Measurements from ENCODE around the gene ADA. TPM values are rescaled to one million over a fixed set of nuclear protein-coding genes. Genes with fewer than 3 reads are reported as not detected.

Gene ADA
- total RNA-seq, 1 donor from 2014 or later: 5.8 TPM

GRCh38 chr20:44635877-44636276, 15.6 kb downstream of the ADA start:
- Histone ChIP-seq H3K9me3 (no peaks in the 10 kb centered on the region), H3K27me3 (no peaks in the 10 kb centered on the region), H3K27ac (no peak overlapping the region), H3K4me1 (no peaks in the 10 kb centered on the region), H3K36me3 (no peaks in the 10 kb centered on the region), H3K4me3 (no peak overlapping the region)
- ATAC-seq (no peak), DNase-seq (no peak)
- no peak for TF ChIP-seq CTCF (IDR thresholded peaks at IDR 0.05)
- intact Hi-C loops (cut with DNase I): no loop called here

GRCh38 chr20:44633872-44634600, 17.5 kb downstream of the ADA start:
- no peak overlapping the region for H3K27ac ChIP-seq
- TF ChIP-seq CTCF (IDR thresholded peaks at IDR 0.05): no peak
- H3K36me3 ChIP-seq: no peaks in the 10 kb centered on the region
- no peaks in the 10 kb centered on the region for H3K4me1 ChIP-seq
- intact Hi-C loops (cut with DNase I): no loop called here
- DNase-seq (no peak), ATAC-seq (no peak)
- no peak overlapping the region for H3K4me3 ChIP-seq
- H3K27me3 ChIP-seq: no peaks in the 10 kb centered on the region
- H3K9me3 ChIP-seq: no peaks in the 10 kb centered on the region

GRCh38 chr20:44633187-44633810, 18.2 kb downstream of the ADA start:
- Histone ChIP-seq H3K27me3 (no peaks in the 10 kb centered on the region), H3K4me1 (no peaks in the 10 kb centered on the region), H3K36me3 (no peaks in the 10 kb centered on the region), H3K27ac (no peak overlapping the region), H3K4me3 (no peak overlapping the region), H3K9me3 (no peaks in the 10 kb centered on the region)
- DNase-seq (no peak), ATAC-seq (no peak)
- intact Hi-C loops (cut with DNase I): no loop called here
- TF ChIP-seq CTCF (IDR thresholded peaks at IDR 0.05): no peak

GRCh38 chr20:44632103-44632752, 19.3 kb downstream of the ADA start:
- no peaks in the 10 kb centered on the region for H3K27me3 ChIP-seq
- no peaks in the 10 kb centered on the region for H3K4me1 ChIP-seq
- H3K27ac ChIP-seq: no peak overlapping the region
- H3K9me3 ChIP-seq: no peaks in the 10 kb centered on the region
- DNase-seq (no peak), ATAC-seq (no peak)
- TF ChIP-seq CTCF (IDR thresholded peaks at IDR 0.05): no peak
- H3K4me3 ChIP-seq: no peak overlapping the region
- no peaks in the 10 kb centered on the region for H3K36me3 ChIP-seq
- intact Hi-C loops (cut with DNase I): no loop called here

- ATAC-seq: no peak
- no peak overlapping the region for H3K4me3 ChIP-seq
- intact Hi-C loops (cut with DNase I): no loop called here
- H3K27me3 ChIP-seq: no peaks in the 10 kb centered on the region
- H3K27ac ChIP-seq: no peak overlapping the region
- DNase-seq: no peak
- no peak for TF ChIP-seq CTCF (IDR thresholded peaks at IDR 0.05)
- H3K36me3 ChIP-seq: no peaks in the 10 kb centered on the region
- no peaks in the 10 kb centered on the region for H3K4me1 ChIP-seq
- no peaks in the 10 kb centered on the region for H3K9me3 ChIP-seq
These were observed 21.2 kb downstream of the ADA start for GRCh38 chr20:44630297-44630696.

Data from upper lobe of right lung (tissue), 1 donor.